Measurements from ENCODE around the gene RGS5.

RGS5 gene

DNA sequence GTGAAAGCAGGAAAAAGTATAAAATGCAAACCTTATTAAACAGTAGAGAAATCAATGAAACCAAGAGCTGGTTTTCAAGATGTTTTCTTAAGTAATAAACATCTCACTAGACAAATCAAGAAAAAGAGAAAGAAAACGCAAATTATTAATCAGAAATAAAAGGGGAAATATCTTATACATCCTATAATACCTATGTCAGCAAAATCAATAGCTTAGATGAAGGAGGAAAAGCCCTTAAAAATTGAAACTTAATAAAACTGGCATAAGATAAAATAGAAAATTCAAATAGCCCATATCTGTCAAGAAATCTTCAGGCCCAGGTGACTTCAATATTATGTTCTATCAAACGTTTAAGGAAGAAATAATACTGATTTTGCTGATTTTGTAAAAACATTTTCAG lies 74.4 kb downstream of the RGS5 start:
- Histone ChIP-seq H3K4me1 (ENCODE audit: control insufficient read depth, insufficient read depth, low read length) (no peaks in the 10 kb centered on the region), H3K27ac (ENCODE audit: insufficient read depth, low read depth, low read length, poor library complexity, severe bottlenecking) (no peak overlapping the region), H3K36me3 (ENCODE audit: control insufficient read depth, insufficient read depth, low read length) (no peaks in the 10 kb centered on the region), H3K4me3 (ENCODE audit: insufficient read depth, low read depth, low read length) (no peak overlapping the region), H3K27me3 (ENCODE audit: control insufficient read depth, insufficient read depth, low read length, poor library complexity, severe bottlenecking) (no peaks in the 10 kb centered on the region), H3K9me3 (ENCODE audit: control insufficient read depth, low read length) (no peaks in the 10 kb centered on the region)
- WGBS, 2 experiments = 100% methylated on average over 1 of the region's 2 CpGs; no CpG with 5 or more reads in 1 of the 2 experiments

DNA sequence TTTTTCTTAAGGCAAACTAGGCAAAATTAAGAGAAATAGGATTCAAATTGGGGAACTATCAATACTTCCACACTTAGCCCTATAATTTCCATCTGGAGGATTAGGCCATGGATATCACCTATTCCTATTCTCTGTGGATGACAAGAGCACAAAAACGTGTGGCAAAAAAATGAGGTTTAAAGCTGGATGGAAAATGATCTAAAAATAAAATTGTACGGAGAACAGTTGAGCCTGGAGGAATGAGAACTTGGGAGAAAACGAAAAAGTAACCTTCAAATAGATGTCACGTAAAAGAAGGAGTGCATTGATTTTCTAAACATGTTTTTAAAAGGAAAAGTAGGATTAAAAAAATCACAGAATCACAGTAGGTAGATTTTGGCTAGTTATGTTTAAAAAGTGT lies 77.9 kb downstream of the RGS5 start:
- H3K27ac ChIP-seq (ENCODE audit: insufficient read depth, low read depth, low read length, poor library complexity, severe bottlenecking) = no peak overlapping the region
- 82 to 87% methylated on average over 4 of the region's 4 CpGs for WGBS, 2 experiments
- no peaks in the 10 kb centered on the region for H3K9me3 ChIP-seq (ENCODE audit: control insufficient read depth, low read length)
- no peaks in the 10 kb centered on the region for H3K36me3 ChIP-seq (ENCODE audit: control insufficient read depth, insufficient read depth, low read length)
- H3K4me1 ChIP-seq (ENCODE audit: control insufficient read depth, insufficient read depth, low read length) = no peaks in the 10 kb centered on the region
- no peak overlapping the region for H3K4me3 ChIP-seq (ENCODE audit: insufficient read depth, low read depth, low read length)
- no peaks in the 10 kb centered on the region for H3K27me3 ChIP-seq (ENCODE audit: control insufficient read depth, insufficient read depth, low read length, poor library complexity, severe bottlenecking)

DNA sequence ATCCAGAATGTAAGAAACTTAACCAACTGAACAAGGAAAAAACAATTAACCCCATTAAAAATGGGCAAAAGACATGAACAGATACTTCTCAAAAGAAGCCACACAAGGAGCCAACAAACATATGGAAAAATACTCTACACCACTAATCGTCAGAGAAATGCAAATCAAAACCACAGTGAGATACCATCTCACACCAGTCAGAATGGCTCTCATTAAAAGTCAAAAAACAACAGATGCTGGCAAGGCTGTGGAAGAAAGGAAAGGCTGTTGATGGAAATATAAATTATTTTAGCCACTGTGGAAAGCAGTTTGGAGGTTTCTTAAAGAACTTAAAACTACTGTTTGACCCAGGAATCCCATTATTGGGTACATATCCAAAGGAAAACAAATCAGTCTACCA lies 82.3 kb downstream of the RGS5 start:
- WGBS, 2 experiments = 69 to 79% methylated on average over 1 of the region's 1 CpG
- Histone ChIP-seq H3K36me3 (ENCODE audit: control insufficient read depth, insufficient read depth, low read length) (no peaks in the 10 kb centered on the region), H3K27me3 (ENCODE audit: control insufficient read depth, insufficient read depth, low read length, poor library complexity, severe bottlenecking) (no peaks in the 10 kb centered on the region), H3K4me1 (ENCODE audit: control insufficient read depth, insufficient read depth, low read length) (no peaks in the 10 kb centered on the region), H3K27ac (ENCODE audit: insufficient read depth, low read depth, low read length, poor library complexity, severe bottlenecking) (no peak overlapping the region), H3K9me3 (ENCODE audit: control insufficient read depth, low read length) (no peaks in the 10 kb centered on the region), H3K4me3 (ENCODE audit: insufficient read depth, low read depth, low read length) (no peak overlapping the region)

DNA sequence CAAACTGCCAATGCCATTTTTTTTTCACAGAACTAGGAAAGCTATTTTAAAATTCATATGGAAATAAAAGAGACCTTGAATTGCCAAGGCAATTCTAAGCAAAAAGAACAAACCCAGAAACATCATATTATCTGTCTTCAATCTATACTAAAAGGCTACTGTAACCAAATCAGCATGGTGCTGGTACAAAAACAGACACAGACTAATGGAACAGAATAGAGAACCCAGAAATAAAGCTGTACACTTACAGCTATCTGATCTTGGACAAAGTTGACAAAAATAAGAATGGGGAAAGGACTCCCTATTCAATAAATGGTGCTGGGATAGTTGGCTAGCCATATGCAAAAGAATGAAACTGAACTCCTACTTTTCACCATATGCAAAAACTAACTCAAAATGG lies 83.0 kb downstream of the RGS5 start:
- no peaks in the 10 kb centered on the region for H3K9me3 ChIP-seq (ENCODE audit: control insufficient read depth, low read length)
- no peak overlapping the region for H3K27ac ChIP-seq (ENCODE audit: insufficient read depth, low read depth, low read length, poor library complexity, severe bottlenecking)
- H3K36me3 ChIP-seq (ENCODE audit: control insufficient read depth, insufficient read depth, low read length) = no peaks in the 10 kb centered on the region
- H3K4me1 ChIP-seq (ENCODE audit: control insufficient read depth, insufficient read depth, low read length) = no peaks in the 10 kb centered on the region
- no peak overlapping the region for H3K4me3 ChIP-seq (ENCODE audit: insufficient read depth, low read depth, low read length)
- no peaks in the 10 kb centered on the region for H3K27me3 ChIP-seq (ENCODE audit: control insufficient read depth, insufficient read depth, low read length, poor library complexity, severe bottlenecking)

DNA sequence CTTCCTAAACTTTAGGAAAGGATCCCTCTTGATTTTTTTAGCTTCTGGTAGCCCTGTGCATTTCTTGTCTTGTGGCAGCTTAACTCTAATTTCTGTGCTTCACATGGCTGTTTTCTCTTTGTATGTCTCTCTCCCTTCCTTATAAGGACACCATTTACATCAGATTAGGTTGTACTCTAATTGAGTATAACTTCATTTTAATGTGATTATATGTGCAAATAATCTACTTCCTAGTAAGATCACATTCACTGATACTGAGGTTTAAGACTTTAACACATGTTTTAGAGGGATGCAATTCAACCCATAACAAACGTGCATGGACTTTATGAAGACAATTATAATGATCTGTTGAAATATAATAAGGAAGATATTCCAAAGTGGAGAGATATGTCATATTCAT lies 86.8 kb downstream of the RGS5 start:
- Histone ChIP-seq H3K27ac (ENCODE audit: insufficient read depth, low read depth, low read length, poor library complexity, severe bottlenecking) (no peak overlapping the region), H3K4me1 (ENCODE audit: control insufficient read depth, insufficient read depth, low read length) (no peaks in the 10 kb centered on the region), H3K27me3 (ENCODE audit: control insufficient read depth, insufficient read depth, low read length, poor library complexity, severe bottlenecking) (no peaks in the 10 kb centered on the region), H3K36me3 (ENCODE audit: control insufficient read depth, insufficient read depth, low read length) (no peaks in the 10 kb centered on the region), H3K4me3 (ENCODE audit: insufficient read depth, low read depth, low read length) (no peak overlapping the region), H3K9me3 (ENCODE audit: control insufficient read depth, low read length) (no peaks in the 10 kb centered on the region)
- WGBS, 2 experiments = 100% methylated on average over 1 of the region's 1 CpG; no CpG with 5 or more reads in 1 of the 2 experiments

DNA sequence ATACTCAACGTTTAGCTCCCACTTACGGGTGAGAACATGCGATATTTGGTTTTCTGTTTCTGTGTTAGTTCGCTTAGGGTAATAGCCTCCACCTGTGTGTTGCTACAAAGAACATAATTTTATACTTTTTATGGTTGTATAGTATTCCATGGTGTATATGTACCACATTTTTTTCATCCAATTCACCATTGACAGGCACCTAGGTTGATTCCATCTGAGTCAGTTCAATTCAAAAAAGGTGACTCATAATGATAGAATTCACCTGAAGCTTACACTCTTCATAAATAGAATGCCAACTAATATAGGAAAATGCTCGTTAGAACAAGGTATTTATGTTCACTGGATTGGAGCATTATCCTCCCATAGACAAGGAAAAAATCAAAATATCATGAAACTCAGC lies 95.1 kb downstream of the RGS5 start:
- WGBS, 2 experiments = 89 to 95% methylated on average over 4 to 5 of the region's 5 CpGs
- Histone ChIP-seq H3K36me3 (ENCODE audit: control insufficient read depth, insufficient read depth, low read length) (no peaks in the 10 kb centered on the region), H3K9me3 (ENCODE audit: control insufficient read depth, low read length) (no peaks in the 10 kb centered on the region), H3K4me1 (ENCODE audit: control insufficient read depth, insufficient read depth, low read length) (no peaks in the 10 kb centered on the region), H3K27ac (ENCODE audit: insufficient read depth, low read depth, low read length, poor library complexity, severe bottlenecking) (no peak overlapping the region), H3K27me3 (ENCODE audit: control insufficient read depth, insufficient read depth, low read length, poor library complexity, severe bottlenecking) (no peaks in the 10 kb centered on the region), H3K4me3 (ENCODE audit: insufficient read depth, low read depth, low read length) (no peak overlapping the region)

DNA sequence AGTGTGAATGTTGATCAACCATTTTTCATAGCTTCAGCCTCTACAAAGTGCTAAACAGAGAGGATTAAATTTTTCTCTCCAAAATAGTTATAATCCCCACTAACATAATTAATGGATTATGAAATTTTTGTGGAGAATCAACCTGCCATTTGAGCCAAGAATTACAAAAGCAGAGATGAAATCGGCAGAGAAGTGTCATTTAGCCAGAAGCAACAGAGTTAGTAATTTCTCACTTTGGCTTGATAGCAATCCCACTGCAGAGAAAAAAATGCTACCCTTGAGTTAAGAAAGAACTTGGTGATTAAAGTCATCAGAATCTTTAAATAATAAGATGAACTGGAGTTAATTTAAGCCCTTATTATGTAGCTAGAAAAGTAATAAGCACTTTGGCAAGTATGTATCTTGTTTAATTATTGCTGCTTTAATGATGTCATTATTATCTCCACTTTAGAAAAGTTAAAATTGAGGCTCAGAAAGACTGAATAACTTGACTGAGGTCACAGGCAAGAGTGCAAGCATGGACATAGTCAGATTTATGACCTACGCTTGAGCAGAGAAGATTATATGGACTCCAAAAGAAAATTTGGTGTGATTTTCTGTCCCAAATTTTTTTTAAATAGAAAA lies 96.2 kb downstream of the RGS5 start:
- WGBS, 2 experiments = 89 to 91% methylated on average over 2 of the region's 2 CpGs
- H3K36me3 ChIP-seq (ENCODE audit: control insufficient read depth, insufficient read depth, low read length) = no peaks in the 10 kb centered on the region

DNA sequence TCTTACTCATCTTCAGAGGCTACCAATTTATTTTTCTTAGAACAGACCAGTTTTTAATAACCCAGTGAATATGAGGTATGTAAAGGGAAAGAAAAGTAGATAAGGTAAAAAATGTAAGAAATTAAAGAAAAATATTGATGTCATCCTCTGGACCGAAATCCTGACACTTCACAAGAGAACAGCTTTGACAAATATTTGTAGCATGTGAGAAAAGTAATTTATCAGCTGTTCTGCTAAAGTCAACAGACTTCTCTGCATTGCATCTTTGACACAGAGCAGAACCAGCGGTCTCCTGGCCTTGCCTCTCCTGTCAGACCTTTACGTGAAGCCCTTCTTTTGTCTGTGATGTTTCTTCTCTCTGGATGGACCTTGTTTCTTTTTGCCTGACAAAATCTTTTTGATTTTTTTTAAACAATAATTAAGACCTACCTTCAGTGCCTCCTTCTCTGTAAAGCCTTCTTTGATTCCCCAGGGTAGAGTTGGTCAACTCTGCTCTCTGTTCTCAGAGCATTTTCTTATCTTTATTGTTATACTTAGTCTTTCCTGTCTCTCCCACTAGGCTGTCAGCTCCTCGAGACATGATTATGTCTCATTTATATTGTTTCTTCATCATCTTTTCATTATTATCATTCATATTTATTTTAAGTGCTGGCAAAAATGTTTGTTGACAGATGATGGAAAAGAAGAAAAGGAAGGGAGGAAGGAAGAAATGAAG lies 98.2 kb downstream of the RGS5 start:
- WGBS, 2 experiments = 94 to 96% methylated on average over 3 of the region's 4 CpGs
- H3K4me3 ChIP-seq (ENCODE audit: insufficient read depth, low read depth, low read length) = no peak overlapping the region
- H3K9me3 ChIP-seq (ENCODE audit: control insufficient read depth, low read length) = no peaks in the 10 kb centered on the region
- no peaks in the 10 kb centered on the region for H3K4me1 ChIP-seq (ENCODE audit: control insufficient read depth, insufficient read depth, low read length)
- no peaks in the 10 kb centered on the region for H3K36me3 ChIP-seq (ENCODE audit: control insufficient read depth, insufficient read depth, low read length)
- H3K27me3 ChIP-seq (ENCODE audit: control insufficient read depth, insufficient read depth, low read length, poor library complexity, severe bottlenecking) = no peaks in the 10 kb centered on the region
- no peak overlapping the region for H3K27ac ChIP-seq (ENCODE audit: insufficient read depth, low read depth, low read length, poor library complexity, severe bottlenecking)

More for the DNA sequence above, 96.2 kb downstream of the RGS5 start:
- no peaks in the 10 kb centered on the region for H3K9me3 ChIP-seq (ENCODE audit: control insufficient read depth, low read length)
- no peaks in the 10 kb centered on the region for H3K4me1 ChIP-seq (ENCODE audit: control insufficient read depth, insufficient read depth, low read length)
- no peak overlapping the region for H3K4me3 ChIP-seq (ENCODE audit: insufficient read depth, low read depth, low read length)
- no peak overlapping the region for H3K27ac ChIP-seq (ENCODE audit: insufficient read depth, low read depth, low read length, poor library complexity, severe bottlenecking)
- no peaks in the 10 kb centered on the region for H3K27me3 ChIP-seq (ENCODE audit: control insufficient read depth, insufficient read depth, low read length, poor library complexity, severe bottlenecking)

DNA sequence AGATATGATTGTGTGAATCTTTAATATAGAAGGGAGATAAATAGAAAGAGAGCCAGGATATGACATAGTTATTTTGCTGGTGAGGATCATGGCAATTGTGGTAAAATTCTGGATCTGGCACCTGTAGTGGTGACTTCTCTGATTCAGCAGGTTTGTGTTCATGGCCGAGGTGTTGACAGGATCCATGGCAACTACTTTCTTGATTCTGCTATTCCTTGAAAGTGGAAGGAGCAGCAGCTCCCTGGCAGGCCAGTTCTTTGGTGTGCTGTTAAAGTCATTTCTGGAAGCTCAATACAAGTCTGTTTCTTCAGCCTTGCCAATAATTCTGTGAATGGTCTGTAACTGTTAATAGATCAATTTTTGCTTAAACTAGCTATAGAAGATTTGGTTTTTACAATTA lies 100.1 kb downstream of the RGS5 start:
- Histone ChIP-seq H3K4me3 (ENCODE audit: insufficient read depth, low read depth, low read length) (no peak overlapping the region), H3K27ac (ENCODE audit: insufficient read depth, low read depth, low read length, poor library complexity, severe bottlenecking) (no peak overlapping the region), H3K9me3 (ENCODE audit: control insufficient read depth, low read length) (no peaks in the 10 kb centered on the region), H3K36me3 (ENCODE audit: control insufficient read depth, insufficient read depth, low read length) (no peaks in the 10 kb centered on the region), H3K4me1 (ENCODE audit: control insufficient read depth, insufficient read depth, low read length) (no peaks in the 10 kb centered on the region), H3K27me3 (ENCODE audit: control insufficient read depth, insufficient read depth, low read length, poor library complexity, severe bottlenecking) (no peaks in the 10 kb centered on the region)
- WGBS, 2 experiments = 82 to 87% methylated on average over 1 of the region's 1 CpG

DNA sequence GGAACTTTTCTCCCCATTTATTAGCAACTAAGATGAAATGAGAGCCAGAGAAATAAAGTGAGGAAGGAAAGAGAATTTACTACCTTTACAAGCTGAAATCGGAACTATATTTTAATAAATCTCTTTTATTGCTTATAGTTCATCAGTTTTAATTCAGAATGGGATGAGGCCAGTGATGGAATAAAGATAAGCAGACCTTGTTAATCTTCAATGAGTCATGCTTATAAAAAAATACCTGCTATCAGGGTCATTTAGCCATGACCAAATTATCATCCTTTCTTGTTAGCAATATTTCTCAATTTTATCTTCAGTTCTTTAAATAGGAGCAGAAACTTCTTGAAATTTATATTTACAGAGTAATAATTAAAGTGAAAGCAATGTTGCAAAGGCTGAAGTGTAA lies 107.5 kb downstream of the RGS5 start:
- Histone ChIP-seq H3K4me3 (ENCODE audit: insufficient read depth, low read depth, low read length) (no peak overlapping the region), H3K27me3 (ENCODE audit: control insufficient read depth, insufficient read depth, low read length, poor library complexity, severe bottlenecking) (no peaks in the 10 kb centered on the region), H3K36me3 (ENCODE audit: control insufficient read depth, insufficient read depth, low read length) (no peaks in the 10 kb centered on the region), H3K27ac (ENCODE audit: insufficient read depth, low read depth, low read length, poor library complexity, severe bottlenecking) (no peak overlapping the region), H3K9me3 (ENCODE audit: control insufficient read depth, low read length) (no peaks in the 10 kb centered on the region), H3K4me1 (ENCODE audit: control insufficient read depth, insufficient read depth, low read length) (no peaks in the 10 kb centered on the region)
- WGBS, 2 experiments = no CpG with 5 or more reads among the region's 1 CpG
